ENCODE results near the gene SBNO2.

The SBNO2 gene, protein sequence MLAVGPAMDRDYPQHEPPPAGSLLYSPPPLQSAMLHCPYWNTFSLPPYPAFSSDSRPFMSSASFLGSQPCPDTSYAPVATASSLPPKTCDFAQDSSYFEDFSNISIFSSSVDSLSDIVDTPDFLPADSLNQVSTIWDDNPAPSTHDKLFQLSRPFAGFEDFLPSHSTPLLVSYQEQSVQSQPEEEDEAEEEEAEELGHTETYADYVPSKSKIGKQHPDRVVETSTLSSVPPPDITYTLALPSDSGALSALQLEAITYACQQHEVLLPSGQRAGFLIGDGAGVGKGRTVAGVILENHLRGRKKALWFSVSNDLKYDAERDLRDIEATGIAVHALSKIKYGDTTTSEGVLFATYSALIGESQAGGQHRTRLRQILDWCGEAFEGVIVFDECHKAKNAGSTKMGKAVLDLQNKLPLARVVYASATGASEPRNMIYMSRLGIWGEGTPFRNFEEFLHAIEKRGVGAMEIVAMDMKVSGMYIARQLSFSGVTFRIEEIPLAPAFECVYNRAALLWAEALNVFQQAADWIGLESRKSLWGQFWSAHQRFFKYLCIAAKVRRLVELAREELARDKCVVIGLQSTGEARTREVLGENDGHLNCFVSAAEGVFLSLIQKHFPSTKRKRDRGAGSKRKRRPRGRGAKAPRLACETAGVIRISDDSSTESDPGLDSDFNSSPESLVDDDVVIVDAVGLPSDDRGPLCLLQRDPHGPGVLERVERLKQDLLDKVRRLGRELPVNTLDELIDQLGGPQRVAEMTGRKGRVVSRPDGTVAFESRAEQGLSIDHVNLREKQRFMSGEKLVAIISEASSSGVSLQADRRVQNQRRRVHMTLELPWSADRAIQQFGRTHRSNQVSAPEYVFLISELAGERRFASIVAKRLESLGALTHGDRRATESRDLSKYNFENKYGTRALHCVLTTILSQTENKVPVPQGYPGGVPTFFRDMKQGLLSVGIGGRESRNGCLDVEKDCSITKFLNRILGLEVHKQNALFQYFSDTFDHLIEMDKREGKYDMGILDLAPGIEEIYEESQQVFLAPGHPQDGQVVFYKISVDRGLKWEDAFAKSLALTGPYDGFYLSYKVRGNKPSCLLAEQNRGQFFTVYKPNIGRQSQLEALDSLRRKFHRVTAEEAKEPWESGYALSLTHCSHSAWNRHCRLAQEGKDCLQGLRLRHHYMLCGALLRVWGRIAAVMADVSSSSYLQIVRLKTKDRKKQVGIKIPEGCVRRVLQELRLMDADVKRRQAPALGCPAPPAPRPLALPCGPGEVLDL (N-terminal part only)

DNA sequence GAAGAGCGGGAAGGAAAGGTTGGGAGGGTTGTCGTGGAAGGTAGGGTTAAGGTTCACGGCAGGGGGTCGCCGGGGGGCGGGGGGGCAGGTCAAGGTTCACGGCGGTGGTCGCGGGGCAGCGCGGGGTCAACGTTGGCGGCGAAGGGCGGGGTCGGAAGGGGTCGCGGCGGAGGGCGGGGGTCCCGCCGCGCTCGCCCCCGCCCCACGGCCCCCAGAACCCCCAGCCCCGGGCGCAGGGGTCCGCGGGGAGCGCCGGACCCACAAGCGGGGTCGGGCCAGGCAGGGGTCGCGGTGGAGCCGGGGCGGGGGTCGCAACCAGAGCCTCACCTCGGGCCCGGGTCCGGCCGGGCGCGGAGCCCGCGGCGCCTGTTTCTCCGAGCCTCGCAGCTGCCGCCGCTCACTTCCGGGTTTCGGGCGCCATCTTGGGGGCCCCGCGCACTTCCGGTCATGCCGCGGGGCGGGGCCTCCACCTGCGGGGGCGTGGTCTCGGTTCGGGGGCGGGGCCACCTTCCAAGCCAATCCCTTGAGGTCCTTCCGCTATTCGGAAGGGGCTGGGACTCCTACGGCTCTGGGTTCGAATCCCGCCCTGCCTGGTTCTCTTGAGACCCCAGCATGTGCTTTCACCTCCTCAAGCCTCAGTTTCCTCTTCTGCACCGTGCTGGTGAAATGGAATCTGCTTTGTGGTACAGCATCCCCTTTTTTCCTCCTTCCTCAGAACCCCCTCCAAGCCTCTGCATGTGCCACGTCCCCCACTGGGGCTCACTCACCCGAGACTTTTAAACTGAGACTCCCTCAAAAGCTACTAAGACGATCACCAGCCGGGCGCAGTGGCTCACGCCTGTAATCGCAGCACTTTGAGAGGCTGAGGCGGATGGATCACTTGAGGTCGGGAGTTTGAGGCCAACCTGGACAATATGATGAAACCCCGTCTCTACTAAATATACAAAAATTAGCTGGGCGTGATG is at the start of gene SBNO2:
Gene SBNO2, minus strand, starts transcription at position 424 of the 965 bp plus-strand sequence. CDS start 19,992 bp downstream, outside the sequence.
- DNase-seq (ENCODE audit: low read depth) = no peak

DNA sequence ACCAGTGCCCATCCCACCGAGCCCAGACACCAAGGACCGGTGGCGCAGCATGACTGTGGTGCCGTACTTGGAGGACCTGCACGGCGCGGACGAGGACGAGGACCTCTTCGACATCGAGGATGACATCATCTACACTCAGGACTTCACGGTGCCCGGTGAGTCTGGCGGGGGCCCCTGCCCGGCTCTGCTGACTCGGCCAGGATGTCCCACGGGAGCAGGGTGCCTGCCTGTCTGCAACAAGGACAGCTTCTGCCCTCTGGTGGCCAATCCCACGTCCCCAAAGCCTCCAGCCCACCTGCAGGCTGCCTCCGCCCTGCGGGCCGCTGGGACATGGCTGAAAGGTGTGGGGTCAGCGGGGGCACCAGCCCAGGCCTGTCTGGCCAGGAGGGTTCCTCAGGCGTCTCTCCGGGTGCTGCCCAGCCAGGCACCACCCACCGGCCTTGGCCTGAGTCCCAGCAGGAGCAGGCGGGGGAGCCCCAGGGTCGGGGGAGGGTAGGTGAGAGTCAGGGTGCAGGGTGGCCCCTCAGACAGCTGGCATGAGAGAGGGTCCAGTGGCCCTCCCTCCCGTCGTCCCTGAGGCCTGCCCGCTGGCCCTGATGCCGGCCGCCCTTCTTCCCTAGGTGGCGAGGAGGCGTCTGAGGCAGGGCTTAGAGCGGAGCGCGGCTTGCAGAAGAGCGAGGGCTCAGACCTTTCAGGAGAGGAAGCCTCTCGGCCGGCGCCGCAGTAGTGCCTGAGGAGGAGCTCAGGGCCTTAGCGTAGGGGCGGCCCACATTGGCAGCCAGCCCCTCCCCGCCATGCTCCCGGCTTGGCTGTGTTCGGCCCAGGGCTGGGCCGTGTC is 49.2 kb upstream of the SBNO2 start:
- no peak for DNase-seq (ENCODE audit: low read depth)

DNA sequence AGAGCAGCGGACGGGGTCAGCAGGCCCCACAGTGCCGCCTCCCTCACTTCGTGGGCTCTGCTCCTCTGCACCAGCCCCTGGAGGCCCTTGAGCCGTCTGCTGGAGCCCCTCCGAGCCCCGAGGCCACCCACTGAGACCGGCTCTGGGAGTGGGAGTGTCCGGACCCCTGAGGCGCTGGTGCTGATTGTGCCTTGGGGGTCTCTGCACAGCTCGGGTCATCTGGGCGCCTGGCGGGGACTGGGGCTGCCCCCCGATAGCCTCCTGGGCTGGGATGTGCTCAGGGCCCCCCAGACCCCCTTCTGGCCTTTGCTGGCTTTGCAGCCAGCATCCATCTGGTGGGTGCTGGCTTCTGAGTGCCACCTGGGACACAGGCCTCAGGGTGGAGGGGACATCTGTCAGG is 48.3 kb upstream of the SBNO2 start:
- no peak for DNase-seq (ENCODE audit: low read depth)

DNA sequence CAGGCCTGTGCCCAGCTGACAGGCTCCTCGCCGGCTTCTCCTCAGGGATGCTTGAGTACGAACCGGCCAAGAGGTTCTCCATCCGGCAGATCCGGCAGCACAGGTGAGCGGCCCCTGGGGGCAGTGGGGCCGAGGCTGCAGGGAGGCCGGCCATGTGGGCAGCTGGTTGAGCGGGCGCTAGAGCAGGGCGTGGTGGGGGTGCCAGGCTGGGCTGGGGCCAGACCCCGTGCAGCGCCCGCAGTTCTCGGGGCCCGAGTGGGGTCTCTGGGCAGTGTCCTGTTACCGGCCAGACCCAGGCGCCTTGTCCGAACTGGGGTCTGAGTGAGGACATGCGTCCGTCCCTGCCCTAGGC is 47.8 kb upstream of the SBNO2 start:
- DNase-seq (ENCODE audit: low read depth) = no peak

DNA sequence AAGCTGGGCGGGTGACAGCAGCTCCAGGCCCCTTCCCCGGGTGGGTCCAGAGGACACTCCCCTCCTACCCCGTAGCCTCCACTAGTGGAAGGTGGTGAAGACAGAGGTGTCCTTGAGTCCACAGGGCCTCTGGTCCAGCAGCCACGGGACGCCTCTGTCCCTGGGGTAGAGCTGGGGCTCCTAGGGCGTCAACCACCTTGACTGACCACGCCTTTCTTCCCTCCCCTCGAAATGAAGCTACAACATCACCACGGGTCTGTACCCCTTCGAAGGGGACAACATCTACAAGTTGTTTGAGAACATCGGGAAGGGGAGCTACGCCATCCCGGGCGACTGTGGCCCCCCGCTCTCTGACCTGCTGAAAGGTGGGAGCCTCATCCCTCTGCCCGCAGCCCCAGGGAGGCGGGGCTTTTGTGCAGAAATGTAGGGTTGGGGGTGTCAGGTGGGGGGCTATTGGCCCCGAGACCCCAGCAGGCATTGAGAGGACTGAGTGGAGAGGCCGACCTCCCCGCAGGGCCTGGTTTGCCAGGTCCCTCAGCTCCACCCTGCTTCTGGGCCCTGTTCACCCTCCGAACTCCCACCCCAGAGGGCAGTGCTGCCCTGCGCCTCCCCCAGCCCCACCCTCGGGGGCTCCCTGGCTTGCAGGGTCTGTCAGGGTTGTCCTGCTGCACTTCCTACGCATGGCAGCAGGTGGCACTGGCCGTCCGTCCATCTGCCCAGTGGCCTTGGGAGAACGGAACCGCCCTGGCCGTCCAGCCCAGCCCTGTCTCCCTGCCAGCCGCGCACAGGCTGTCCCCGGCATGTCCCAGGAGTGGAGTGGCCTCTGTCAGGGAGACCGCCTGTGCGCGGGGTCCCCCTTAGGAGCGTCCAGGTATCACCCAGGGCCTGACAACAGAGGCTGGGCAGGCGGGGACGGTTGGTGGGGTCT is 47.2 kb upstream of the SBNO2 start:
- no peak for DNase-seq (ENCODE audit: low read depth)

DNA sequence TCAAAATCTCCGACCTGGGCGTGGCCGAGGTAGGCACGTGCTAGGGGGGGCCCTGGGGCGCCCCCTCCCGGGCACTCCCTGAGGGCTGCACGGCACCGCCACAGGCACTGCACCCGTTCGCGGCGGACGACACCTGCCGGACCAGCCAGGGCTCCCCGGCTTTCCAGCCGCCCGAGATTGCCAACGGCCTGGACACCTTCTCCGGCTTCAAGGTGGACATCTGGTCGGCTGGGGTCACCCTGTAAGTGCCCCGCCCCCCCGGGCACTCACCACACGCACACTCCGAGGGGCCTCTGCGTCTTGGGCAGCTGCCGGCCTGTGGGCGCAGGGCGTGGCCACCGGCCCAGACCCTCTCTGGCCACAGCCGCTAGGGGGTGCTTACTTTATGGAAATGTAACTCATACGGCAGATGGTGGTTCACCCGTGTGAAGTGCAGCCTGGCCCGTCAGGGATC is 46.4 kb upstream of the SBNO2 start:
- no peak for DNase-seq (ENCODE audit: low read depth)

DNA sequence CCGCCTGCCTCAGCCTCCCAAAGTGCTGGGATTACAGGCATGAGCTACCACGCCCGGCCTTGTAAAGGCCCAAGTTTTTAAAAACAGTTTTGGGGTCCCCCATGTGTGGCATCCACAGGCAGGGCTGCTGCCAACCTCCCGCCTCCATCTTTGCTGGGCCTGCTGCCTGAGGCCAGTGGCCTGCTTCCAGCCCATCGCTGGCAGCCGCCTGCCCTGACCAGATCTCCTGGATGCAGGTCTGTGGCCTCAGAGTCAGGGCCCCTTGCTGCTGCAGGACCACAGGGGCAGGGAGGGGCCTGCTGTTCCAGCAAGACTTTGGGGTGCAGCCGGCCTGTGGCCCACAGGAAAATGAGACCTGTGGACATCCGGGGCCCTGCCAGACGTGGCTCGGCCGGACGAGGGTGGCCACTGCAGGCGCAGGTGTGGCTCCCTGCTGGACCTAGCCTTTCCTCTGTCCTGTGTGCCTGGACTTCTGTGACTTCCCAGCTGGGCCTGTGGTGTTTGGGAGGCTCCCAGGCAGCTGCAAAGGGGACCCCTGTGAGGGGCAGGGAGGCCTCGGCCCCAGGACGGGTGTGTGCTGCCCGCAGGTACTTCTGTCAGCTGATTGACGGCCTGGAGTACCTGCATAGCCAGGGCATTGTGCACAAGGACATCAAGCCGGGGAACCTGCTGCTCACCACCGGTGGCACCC is 45.9 kb upstream of the SBNO2 start:
- no peak for DNase-seq (ENCODE audit: low read depth)

DNA sequence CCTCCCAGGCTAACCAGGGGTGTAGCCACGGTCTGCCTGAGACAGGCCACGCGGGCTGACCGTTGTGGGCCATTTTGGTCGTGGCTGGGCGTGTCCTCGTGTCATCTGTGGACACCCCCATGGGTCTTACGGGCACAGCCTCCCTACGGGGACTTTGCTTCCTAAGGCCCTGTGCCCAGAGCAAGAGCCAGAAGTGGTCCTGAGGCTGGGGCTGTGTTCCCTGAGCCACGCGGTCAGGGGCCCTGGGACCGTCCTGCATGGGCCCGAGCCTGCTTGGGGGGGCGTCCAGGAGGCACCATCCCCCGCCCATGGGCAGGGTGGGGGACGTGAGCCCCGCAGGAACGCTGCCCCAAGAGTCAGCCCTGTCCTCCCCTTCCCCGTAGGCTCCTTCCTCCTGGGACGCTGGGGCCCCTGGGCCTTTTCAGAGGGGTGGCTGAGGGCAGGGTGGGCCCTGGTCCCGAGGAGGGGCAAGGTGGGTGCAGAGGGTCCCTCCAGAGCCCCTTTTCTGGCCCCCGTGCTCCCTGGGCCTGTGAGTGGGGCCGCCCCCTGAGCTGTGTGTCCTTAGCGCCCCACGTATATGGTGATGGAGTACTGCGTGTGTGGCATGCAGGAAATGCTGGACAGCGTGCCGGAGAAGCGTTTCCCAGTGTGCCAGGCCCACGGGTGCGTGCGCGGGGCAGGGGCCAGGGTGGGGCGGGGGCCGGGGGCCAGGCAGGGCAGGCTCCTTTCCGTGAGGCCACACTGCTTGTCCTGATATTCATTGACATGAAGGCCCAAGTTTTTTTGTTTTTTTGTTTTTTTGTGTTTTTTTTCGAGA is 44.9 kb upstream of the SBNO2 start:
- DNase-seq (ENCODE audit: low read depth) = no peak

DNA sequence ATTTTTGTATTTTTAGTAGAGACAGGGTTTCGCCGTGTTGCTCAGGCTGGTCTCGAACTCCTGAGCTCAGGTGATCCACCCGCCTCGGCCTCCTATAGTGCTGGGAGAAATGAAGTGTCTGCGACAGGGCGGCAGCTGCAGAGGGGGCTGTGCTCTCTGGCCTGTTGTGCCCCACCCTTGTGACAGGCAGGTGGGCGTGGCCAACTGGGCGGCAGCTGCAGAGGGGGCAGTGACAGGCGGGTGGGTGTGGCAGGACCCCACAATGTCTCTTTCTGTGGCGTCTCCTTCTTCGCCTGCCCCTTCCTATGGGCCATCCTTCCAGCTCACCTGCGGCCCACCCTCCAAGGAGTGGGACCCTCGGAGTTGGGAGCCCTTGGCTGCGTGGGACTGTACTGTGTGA is 43.3 kb upstream of the SBNO2 start:
- no peak for DNase-seq (ENCODE audit: low read depth)

DNA sequence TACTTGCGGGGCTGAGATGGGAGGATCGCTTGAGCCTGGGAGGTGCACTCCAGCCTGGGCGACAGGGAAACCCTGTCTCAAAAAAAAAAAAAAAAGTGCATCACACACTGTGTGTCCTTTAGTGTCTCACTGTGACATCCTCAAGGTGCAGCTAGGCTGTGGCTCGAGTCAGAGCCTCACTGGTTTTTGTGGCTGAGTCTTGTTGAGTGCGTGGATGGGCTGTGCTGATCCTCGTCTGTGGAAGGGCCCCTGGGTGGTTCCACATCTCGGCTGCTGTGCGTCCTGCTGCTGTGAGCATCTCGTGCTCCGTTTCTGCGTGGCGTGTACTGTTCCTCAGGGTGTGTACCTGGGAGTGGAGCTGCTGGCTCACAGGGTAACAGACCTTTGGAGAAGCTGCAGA is 42.7 kb upstream of the SBNO2 start:
- DNase-seq (ENCODE audit: low read depth) = no peak

DNA sequence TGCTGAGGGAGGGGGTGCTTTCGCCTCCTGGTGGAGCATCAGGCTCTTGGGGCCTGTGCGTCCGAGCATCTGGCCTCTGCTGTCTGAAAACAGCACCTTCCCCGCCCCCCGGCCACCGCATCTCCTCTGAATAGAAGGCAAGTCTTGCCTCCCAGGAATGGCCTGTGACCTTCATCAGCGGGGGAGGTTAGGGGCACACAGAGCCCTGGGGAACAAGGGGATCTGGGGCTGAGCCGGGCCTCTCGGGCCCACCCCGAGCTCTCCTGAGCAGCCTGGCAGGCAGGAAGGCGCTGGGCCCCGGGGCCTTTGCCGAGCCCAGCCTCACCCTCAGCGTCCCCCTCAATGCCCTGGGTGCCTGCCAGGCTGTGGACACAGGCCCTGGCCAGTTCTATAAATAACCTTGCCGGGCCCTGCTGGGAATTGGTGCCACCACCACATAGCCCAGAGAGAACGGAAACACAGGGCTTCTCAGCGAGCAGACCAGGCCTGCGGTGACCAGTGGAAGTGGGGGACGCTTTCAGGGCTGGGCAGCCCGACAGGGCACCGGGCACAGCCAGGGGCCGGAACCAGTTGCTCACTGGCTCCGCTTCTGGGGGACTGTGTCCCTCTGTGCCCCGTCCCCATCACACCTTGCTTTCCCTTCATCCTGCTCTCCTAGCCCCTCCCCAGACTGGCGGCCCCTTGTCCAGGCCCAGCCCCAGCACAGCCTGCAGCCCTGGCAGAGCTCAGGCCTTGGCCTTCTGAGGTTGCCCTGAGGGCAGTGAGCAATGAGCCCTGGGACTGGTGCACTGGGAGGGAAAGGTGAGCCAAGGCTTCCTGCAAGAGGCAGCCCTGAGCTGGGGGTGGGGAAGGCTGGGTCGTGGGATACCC is 41.0 kb upstream of the SBNO2 start:
- no peak for DNase-seq (ENCODE audit: low read depth)

DNA sequence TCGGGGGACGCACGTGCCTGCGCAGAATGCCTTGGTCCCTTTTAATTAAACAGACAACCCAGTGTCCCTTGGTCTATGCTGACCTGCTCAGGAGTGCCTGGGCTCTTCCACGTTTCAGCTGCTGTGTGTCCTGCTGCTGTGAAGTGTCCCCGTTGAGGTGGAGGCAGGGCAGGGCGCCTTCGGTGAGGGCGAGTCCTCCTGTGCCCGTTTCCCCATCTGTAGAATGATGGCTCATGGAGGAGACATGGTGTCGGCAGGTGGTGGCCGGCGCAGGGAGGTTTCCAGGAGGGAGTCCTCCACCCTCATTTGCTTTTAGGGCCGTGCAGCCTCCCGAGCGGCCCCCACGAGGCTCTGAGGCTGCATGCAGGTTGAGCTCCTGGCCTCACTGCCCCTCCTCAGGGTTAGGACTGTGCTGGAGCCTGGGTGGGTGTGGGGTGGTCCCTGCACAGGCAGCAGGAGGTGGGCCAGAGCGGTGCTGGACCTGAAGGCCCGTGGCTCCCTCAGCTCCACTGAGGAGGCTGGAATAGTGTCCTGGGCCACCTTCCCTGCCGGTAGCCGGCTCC is 40.3 kb upstream of the SBNO2 start:
- no peak for DNase-seq (ENCODE audit: low read depth)

DNA sequence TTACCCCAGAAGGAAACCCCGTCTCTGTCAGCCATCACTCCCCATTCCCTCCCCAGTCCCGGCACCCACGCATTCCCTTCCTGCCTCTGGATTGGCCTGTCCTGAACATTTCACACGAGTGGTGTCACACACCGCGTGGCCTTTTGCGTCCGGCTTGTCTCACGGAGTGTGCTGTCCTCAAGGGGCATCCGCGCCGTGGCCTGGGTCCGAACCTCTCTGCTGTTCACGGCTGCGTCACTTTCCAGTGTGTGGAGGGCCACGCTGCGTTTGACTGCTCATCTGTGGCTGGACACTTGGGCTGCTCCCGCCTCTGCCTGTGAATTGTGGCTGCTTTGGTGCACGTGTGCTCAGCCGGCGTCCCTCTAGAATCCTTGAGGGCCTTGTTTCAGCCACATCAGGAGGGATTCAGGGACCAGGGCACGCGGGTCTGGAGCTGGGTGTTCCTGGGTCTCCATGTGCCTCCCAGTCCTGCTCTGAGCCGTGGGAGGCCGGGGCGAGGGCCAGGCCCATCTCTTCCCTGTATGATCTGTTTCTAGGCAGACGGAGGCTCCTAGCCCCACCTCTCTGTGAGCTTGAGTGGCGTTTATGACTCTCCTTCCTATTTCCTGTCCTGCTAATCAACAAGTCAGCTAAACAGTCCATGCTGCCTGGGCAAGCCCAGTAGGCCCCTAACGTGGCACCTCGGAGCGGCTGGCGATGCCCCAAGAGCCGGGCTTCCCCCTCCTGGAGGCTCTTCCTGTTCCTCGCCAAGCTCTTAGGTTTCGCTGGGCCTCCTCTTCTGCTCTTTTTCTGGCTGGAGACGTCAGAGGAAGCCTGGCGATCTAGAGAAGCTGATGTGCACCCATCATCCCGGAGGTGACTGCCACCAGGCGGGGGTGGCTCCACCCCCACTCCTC is 39.6 kb upstream of the SBNO2 start:
- DNase-seq (ENCODE audit: low read depth) = no peak

DNA sequence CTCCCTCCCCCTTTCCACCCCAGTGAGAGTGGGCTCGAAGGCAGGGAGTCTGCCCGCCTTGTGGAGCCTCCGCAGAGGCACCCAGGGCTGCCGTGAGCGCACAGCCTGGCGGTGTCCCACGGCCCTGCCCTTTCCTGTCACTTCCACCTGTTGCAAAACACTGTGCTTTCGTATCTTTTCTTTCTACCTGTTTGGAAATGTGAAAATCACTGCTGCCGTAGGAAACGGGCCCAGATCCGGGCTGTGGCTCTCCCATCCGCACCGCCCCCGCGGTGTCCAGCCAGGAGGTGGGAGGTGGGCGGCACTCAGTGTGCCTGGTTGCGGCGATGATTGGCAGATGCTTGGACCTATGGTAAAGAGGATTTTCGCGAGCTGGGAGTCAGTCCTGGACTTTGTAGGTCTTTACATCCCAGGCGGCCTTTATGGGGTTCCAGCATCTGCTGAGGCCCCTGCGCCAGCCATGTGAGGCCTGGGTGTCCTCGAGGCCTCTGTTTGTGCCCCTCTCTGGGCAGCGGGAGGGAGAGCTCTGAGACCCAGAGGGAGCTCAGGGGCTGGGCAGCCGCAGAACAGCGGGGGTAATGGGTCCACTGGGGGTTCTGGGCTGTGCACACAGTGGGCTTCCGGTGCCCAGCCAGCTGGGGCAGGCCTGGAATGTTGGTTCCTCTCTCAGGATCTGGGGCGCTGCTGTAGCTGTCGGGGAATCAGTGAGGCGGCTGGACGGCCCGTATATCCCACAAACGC is 37.6 kb upstream of the SBNO2 start:
- no peak for DNase-seq (ENCODE audit: low read depth)

DNA sequence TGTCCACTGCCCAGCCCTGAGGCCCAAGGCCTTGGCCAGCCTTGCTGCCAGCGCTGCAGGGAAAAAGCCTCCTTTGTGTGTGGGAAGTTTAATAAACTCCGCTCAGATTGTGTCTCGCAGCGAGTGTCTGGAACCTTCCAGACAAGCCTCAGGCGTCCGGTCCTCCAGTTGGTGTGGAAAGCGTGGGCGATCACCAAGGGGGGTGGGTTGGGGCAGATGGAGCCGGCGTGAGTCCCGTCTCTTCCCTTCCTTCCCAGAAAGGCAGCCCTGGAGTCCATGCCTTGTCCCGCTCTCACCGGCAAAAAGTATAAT is 36.1 kb upstream of the SBNO2 start:
- no peak for DNase-seq (ENCODE audit: low read depth)
